Tibial nerve (tissue), 4 donors: ENCODE results near the gene HIF1A. TPM values are rescaled to one million over a fixed set of nuclear protein-coding genes. Genes with fewer than 3 reads are reported as not detected.

Experiments
- DNase-seq, 2 donors: peaks; one replicate each; pipeline ENCODE4 v3.0.0-alpha.2; 2019; ENCODE audit warnings: low spot score in 2 of 2
- H3K27ac ChIP-seq, 4 donors: fragments of 200-600 bp; sonication (generic) in 3 of 4; one replicate each; pipeline ENCODE4 v1.5.1; 2017 to 2019; ENCODE audit warnings: mild to moderate bottlenecking in 1 of 4
- H3K27me3 ChIP-seq, 2 donors: fragments of 200-600 bp; sonication (generic) in 1 of 2; one replicate each; pipeline versions ENCODE4 v1.5.1 to v1.6.0; 2017 to 2019
- H3K36me3 ChIP-seq, 3 donors: fragments of 200-600 bp; sonication (generic); one replicate each; pipeline ENCODE4 v1.5.1; 2018 to 2019
- H3K4me1 ChIP-seq, 4 donors: fragments of 200-600 bp; sonication (generic) in 3 of 4; one replicate each; pipeline ENCODE4 v1.5.1; 2017 to 2019
- H3K4me3 ChIP-seq, 4 donors: fragments of 200-600 bp; sonication (generic) in 3 of 4; one replicate each; pipeline ENCODE4 v1.5.1; 2017 to 2019; ENCODE audit warnings: mild to moderate bottlenecking in 1 of 4, moderate library complexity in 1 of 4
- H3K9me3 ChIP-seq, 4 donors: fragments of 200-600 bp; sonication (generic) in 3 of 4; one replicate each; pipeline ENCODE4 v1.5.1; 2017 to 2019
- EP300 ChIP-seq, 2 donors: sonication (generic); formaldehyde crosslinking; IDR thresholded peaks; one replicate each; pipeline ENCODE4 v1.6.1; 2017; ENCODE audit warnings: antibody characterized with exemption in 2 of 2, mild to moderate bottlenecking in 1 of 2
- POLR2A ChIP-seq, 2 donors: fragments of 450-650 bp; IDR thresholded peaks; one replicate each; pipeline ENCODE4 v1.6.1; 2017; ENCODE audit warnings: antibody characterized with exemption in 2 of 2, mild to moderate bottlenecking in 2 of 2, moderate library complexity in 2 of 2
- WGBS, 2 donors: methylation state at CpG; one replicate each; pipeline ENCODE4 v1.1.5; 2018; 5-methylcytosine and 5-hydroxymethylcytosine counted together
- total RNA-seq, 4 donors: library from RNA; depleted of rRNA; stranded (reverse); fragments of >200 nt; gene quantifications; one replicate each; pipeline ENCODE4 v1.1.0, GENCODE V29; 2016
- TF ChIP-seq, protein P1 (sequence below), 5 experiments: fragments of 200-600 bp in 3 of 5; fragments of 450-650 bp in 2 of 5; sonication (generic) in 3 of 5; IDR thresholded peaks; one replicate each; pipeline ENCODE4 v1.5.1; 2016 to 2019; ENCODE audit warnings: antibody characterized with exemption in 5 of 5, mild to moderate bottlenecking in 3 of 5, moderate library complexity in 2 of 5

The HIF1A gene
- total RNA-seq, 4 donors from 2014 or later: 37.9 to 80.4 (median 59.4) TPM

DNA sequence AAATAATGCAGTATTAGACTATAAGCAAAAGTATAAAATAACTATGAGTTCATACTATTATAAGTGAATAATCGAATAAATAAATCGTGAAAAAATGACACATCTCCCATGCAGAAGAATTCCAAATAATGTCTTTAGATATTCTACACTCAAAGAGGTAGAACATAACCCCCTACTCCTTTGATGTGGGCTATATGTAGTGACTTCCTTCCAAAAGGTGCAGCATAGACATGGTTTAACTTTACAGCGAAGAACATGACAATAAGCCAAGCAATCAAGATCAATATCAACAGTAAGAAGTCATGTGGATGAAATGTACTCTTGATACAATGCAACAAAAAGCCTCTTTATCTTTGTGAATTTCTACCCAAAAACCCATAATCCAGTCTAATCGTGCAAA lies 46.0 kb upstream of the HIF1A start:
- TF ChIP-seq POLR2A (IDR thresholded peaks at IDR 0.05): no peak
- no peak for TF ChIP-seq EP300 (IDR thresholded peaks at IDR 0.05)
- TF ChIP-seq, protein P1, sequence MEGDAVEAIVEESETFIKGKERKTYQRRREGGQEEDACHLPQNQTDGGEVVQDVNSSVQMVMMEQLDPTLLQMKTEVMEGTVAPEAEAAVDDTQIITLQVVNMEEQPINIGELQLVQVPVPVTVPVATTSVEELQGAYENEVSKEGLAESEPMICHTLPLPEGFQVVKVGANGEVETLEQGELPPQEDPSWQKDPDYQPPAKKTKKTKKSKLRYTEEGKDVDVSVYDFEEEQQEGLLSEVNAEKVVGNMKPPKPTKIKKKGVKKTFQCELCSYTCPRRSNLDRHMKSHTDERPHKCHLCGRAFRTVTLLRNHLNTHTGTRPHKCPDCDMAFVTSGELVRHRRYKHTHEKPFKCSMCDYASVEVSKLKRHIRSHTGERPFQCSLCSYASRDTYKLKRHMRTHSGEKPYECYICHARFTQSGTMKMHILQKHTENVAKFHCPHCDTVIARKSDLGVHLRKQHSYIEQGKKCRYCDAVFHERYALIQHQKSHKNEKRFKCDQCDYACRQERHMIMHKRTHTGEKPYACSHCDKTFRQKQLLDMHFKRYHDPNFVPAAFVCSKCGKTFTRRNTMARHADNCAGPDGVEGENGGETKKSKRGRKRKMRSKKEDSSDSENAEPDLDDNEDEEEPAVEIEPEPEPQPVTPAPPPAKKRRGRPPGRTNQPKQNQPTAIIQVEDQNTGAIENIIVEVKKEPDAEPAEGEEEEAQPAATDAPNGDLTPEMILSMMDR (IDR thresholded peaks at IDR 0.05): no peak
- Histone ChIP-seq H3K27me3 (no peaks in the 10 kb centered on the region), H3K36me3 (no peaks in the 10 kb centered on the region), H3K27ac (no peak overlapping the region), H3K9me3 (no peaks in the 10 kb centered on the region), H3K4me1 (peaks cover 0 to 11% (median 0%) of the 10 kb centered on the region in 4 donors), H3K4me3 (no peak overlapping the region)
- 86 to 96% methylated on average over 4 of the region's 4 CpGs for WGBS, 2 donors
- DNase-seq: no peak

DNA sequence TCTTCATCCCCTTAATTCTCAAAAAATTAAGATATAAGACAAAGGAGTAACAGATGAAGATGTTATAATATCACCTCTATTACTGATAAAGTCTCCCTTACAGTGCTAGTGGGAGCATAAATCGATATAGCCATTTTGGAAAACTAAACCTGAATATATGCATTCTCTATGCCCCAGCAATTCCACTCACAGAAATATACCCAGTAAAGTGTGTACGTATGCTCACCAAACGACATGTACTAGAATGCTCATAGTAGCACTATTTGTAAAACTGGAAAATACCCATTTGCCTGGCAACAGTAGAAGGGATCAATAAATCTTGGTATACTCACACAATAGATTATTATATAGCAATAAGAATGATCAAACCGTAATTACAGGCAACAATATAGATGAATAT lies 44.0 kb upstream of the HIF1A start:
- DNase-seq: no peak
- Histone ChIP-seq H3K36me3 (no peaks in the 10 kb centered on the region), H3K4me3 (no peak overlapping the region), H3K9me3 (no peaks in the 10 kb centered on the region), H3K27me3 (no peaks in the 10 kb centered on the region), H3K27ac (no peak overlapping the region), H3K4me1 (peaks cover 0 to 11% (median 0%) of the 10 kb centered on the region in 4 donors)
- TF ChIP-seq, protein P1 (IDR thresholded peaks at IDR 0.05): no peak
- TF ChIP-seq EP300 (IDR thresholded peaks at IDR 0.05): no peak
- no peak for TF ChIP-seq POLR2A (IDR thresholded peaks at IDR 0.05)
- 93% methylated on average over 4 of the region's 4 CpGs for WGBS, 2 donors

GRCh38 chr14:61652526-61653262 lies 42.6 kb upstream of the HIF1A start:
- Histone ChIP-seq H3K27ac (no peak overlapping the region), H3K36me3 (no peaks in the 10 kb centered on the region), H3K9me3 (no peaks in the 10 kb centered on the region), H3K27me3 (no peaks in the 10 kb centered on the region), H3K4me3 (no peak overlapping the region), H3K4me1 (peaks cover 0 to 11% (median 0%) of the 10 kb centered on the region in 4 donors)
- TF ChIP-seq POLR2A (IDR thresholded peaks at IDR 0.05) (no peak), EP300 (IDR thresholded peaks at IDR 0.05) (no peak)
- TF ChIP-seq, protein P1 (IDR thresholded peaks at IDR 0.05): no peak
- DNase-seq: no peak
- WGBS, 2 donors: 22 to 31% methylated on average over 5 of the region's 5 CpGs

DNA sequence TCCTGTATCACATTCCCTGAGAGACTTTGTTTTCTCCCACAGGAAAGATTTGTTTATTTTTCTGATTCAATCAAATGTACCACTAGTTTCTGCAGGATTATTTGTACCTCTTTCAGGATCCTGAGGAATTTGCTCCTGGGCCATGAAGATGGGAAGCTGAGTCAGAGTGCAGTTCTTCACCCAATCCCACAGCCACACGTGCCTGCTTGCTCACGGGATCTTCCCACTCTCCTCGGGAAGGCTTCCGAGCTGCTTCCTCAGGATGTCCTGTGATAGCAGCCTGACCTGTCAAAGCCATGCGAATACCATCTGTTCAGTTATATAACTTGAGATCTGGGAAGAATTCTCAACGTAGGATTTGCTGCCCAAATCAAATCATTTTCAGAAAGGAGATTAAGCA lies 41.8 kb upstream of the HIF1A start:
- H3K27ac ChIP-seq: no peak overlapping the region

GRCh38 chr14:61654026-61654425 lies 41.3 kb upstream of the HIF1A start:
- 69 to 78% methylated on average over 1 of the region's 1 CpG for WGBS, 2 donors

More for the DNA sequence above, 41.8 kb upstream of the HIF1A start:
- DNase-seq: peak in 1 of 2 donors; percentile 16
- Histone ChIP-seq H3K36me3 (no peaks in the 10 kb centered on the region), H3K27me3 (no peaks in the 10 kb centered on the region), H3K4me1 (peaks cover 0 to 11% (median 0%) of the 10 kb centered on the region in 4 donors), H3K4me3 (no peak overlapping the region), H3K9me3 (no peaks in the 10 kb centered on the region)
- 20 to 29% methylated on average over 6 of the region's 6 CpGs for WGBS, 2 donors
- TF ChIP-seq POLR2A (IDR thresholded peaks at IDR 0.05) (no peak), EP300 (IDR thresholded peaks at IDR 0.05) (peak; percentile 14 to 56)

More at GRCh38 chr14:61654026-61654425, 41.3 kb upstream of the HIF1A start:
- Histone ChIP-seq H3K36me3 (no peaks in the 10 kb centered on the region), H3K27ac (no peak overlapping the region), H3K27me3 (no peaks in the 10 kb centered on the region), H3K9me3 (no peaks in the 10 kb centered on the region), H3K4me1 (peaks cover 0 to 11% (median 0%) of the 10 kb centered on the region in 4 donors), H3K4me3 (no peak overlapping the region)
- TF ChIP-seq, protein P1 (IDR thresholded peaks at IDR 0.05): no peak
- no peak for TF ChIP-seq POLR2A (IDR thresholded peaks at IDR 0.05)
- no peak for TF ChIP-seq EP300 (IDR thresholded peaks at IDR 0.05)
- no peak for DNase-seq
